B cell (primary cell): ENCODE data around the gene AFF3.

ENCODE experiments used
- CTCF ChIP-seq: fragments of 200-600 bp; IDR thresholded peaks from one replicate; pipeline ENCODE4 v1.8.0; 2022; ENCODE audit warnings: antibody characterized with exemption, mild to moderate bottlenecking
- EZH2 ChIP-seq: IDR thresholded peaks from 2 replicates; pipeline ENCODE4 v1.6.1; 2012; ENCODE audit warnings: borderline replicate concordance, low read depth, mild to moderate bottlenecking, moderate library complexity, low read length; ENCODE audit not compliant: insufficient read depth, poor library complexity, severe bottlenecking

- TF ChIP-seq CTCF = no peak
- no peak for TF ChIP-seq EZH2
These were observed 500.4 kb downstream of the AFF3 start for GRCh38 chr2:99641999-99642398.
